GM23338 (cell line): ENCODE results near the gene RAD54L2. TPM values are rescaled to one million over a fixed set of nuclear protein-coding genes. Genes with fewer than 3 reads are reported as not detected.
"Not testable (repeated sequence)": the region's sequence is repeated elsewhere in the genome, so short reads cannot be mapped to it uniquely, and the experiment has no call there.

ENCODE experiments used
- ATAC-seq: fragments of 200-7000 bp; cut with Tn5 transposase; 3 replicates; pipeline ENCODE4 v1.9.1; 2020
- DNase-seq: peaks from one replicate; pipeline ENCODE4 v3.0.0-alpha.2; 2015; ENCODE audit warnings: low spot score
- H2AFZ ChIP-seq: fragments of 200-600 bp; sonication (generic); 2 replicates; pipeline ENCODE4 v1.8.0; 2016; ENCODE audit warnings: antibody characterized with exemption, mild to moderate bottlenecking, moderate library complexity
- H3F3A ChIP-seq: fragments of 200-600 bp; sonication (generic); replicated peaks from 2 replicates; pipeline ENCODE4 v1.8.0; 2017; ENCODE audit warnings: antibody characterized with exemption, mixed run types, low read depth
- H3K27ac ChIP-seq: fragments of 200-600 bp; sonication (generic); 2 replicates; pipeline ENCODE4 v1.6.1; 2016; ENCODE audit warnings: low read depth
- H3K27me3 ChIP-seq: fragments of 200-600 bp; sonication (generic); 2 replicates; pipeline ENCODE4 v1.8.0; 2016; ENCODE audit warnings: mild to moderate bottlenecking, mixed run types, moderate library complexity; ENCODE audit not compliant: insufficient read depth
- H3K36me3 ChIP-seq: fragments of 200-600 bp; sonication (generic); 2 replicates; pipeline ENCODE4 v1.8.0; 2016; ENCODE audit warnings: mild to moderate bottlenecking; ENCODE audit not compliant: insufficient read depth
- H3K4me1 ChIP-seq: fragments of 200-600 bp; sonication (generic); 2 replicates; pipeline ENCODE4 v1.8.0; 2016; ENCODE audit warnings: mild to moderate bottlenecking, moderate library complexity; ENCODE audit not compliant: insufficient read depth
- H3K4me2 ChIP-seq: fragments of 200-600 bp; sonication (generic); 2 replicates; pipeline ENCODE4 v1.7.1; 2017; ENCODE audit warnings: mixed run types
- H3K4me3 ChIP-seq: fragments of 200-600 bp; sonication (generic); 2 replicates; pipeline ENCODE4 v1.6.1; 2016; ENCODE audit warnings: mixed run types
- H3K79me2 ChIP-seq: fragments of 200-600 bp; sonication (generic); replicated peaks from 2 replicates; pipeline ENCODE4 v1.8.0; 2017; ENCODE audit warnings: mild to moderate bottlenecking; ENCODE audit not compliant: insufficient read depth
- H3K9me2 ChIP-seq: fragments of 200-600 bp; sonication (generic); 2 replicates; pipeline ENCODE4 v1.8.0; 2017; ENCODE audit not compliant: insufficient read depth
- H4K20me1 ChIP-seq: fragments of 200-600 bp; sonication (generic); replicated peaks from 2 replicates; pipeline ENCODE4 v1.8.0; 2017; ENCODE audit warnings: mild to moderate bottlenecking; ENCODE audit not compliant: insufficient read depth
- H3K27ac Mint-ChIP-seq: 2 replicates; pipeline ENCODE4 v1.8.0; 2020; ENCODE audit warnings: inconsistent platforms, mild to moderate bottlenecking, moderate library complexity, mixed read lengths
- H3K27me3 Mint-ChIP-seq: 3 replicates; pipeline ENCODE4 v1.8.0; 2022; ENCODE audit warnings: low read depth, mild to moderate bottlenecking, moderate library complexity, mixed read lengths, inconsistent platforms; ENCODE audit not compliant: insufficient read depth, poor library complexity
- H3K36me3 Mint-ChIP-seq: 3 replicates; pipeline ENCODE4 v1.8.0; 2021; ENCODE audit warnings: low read depth, mild to moderate bottlenecking, inconsistent platforms, moderate library complexity, mixed read lengths
- H3K4me1 Mint-ChIP-seq: 3 replicates; pipeline ENCODE4 v1.8.0; 2020; ENCODE audit warnings: mild to moderate bottlenecking, inconsistent platforms, mixed read lengths
- H3K4me3 Mint-ChIP-seq: 3 replicates; pipeline ENCODE4 v1.8.0; 2021; ENCODE audit warnings: moderate library complexity, mild to moderate bottlenecking, inconsistent platforms, mixed read lengths
- H3K9me3 Mint-ChIP-seq: 3 replicates; pipeline ENCODE4 v1.8.0; 2020; ENCODE audit warnings: moderate library complexity, mild to moderate bottlenecking, inconsistent platforms, mixed read lengths
- EZH2 ChIP-seq: fragments of 200-600 bp; sonication (generic); IDR thresholded peaks from one replicate; pipeline ENCODE4 v1.8.0; 2017; ENCODE audit warnings: antibody characterized with exemption, mild to moderate bottlenecking, low read depth; ENCODE audit not compliant: unreplicated experiment
- JUNB ChIP-seq: IDR thresholded peaks from one replicate; pipeline ENCODE4 v1.6.1; 2016; ENCODE audit warnings: antibody characterized with exemption; ENCODE audit not compliant: unreplicated experiment
- POLR2AphosphoS5 ChIP-seq: IDR thresholded peaks from 2 replicates; pipeline ENCODE4 v1.6.1; 2016; ENCODE audit warnings: antibody characterized with exemption, low read depth
- STAT1 ChIP-seq: IDR thresholded peaks from one replicate; pipeline ENCODE4 v1.6.1; 2016; ENCODE audit warnings: antibody characterized with exemption; ENCODE audit not compliant: unreplicated experiment
- ZNF114 ChIP-seq: fragments of 250-450 bp; sonication (Bioruptor Pico); IDR thresholded peaks from 2 replicates; pipeline ENCODE4 v1.5.0; 2020; ENCODE audit warnings: mild to moderate bottlenecking, moderate library complexity
- polyA plus RNA-seq: library from polyadenylated mRNA; unstranded; fragments of >200 nt; fragmentation: Nextera tagmentation; extraction: Ambion mirVana; gene quantifications from 2 replicates; pipeline ENCODE4 v1.2.1, GENCODE V29; 2016
- total RNA-seq: library from RNA; depleted of rRNA; stranded (reverse); fragments of >200 nt; shearing (Covaris generic); gene quantifications from 2 replicates; pipeline ENCODE4 v1.2.3, GENCODE V29; 2014
- TF ChIP-seq, protein P1 (sequence below): IDR thresholded peaks from 2 replicates; pipeline ENCODE4 v1.6.1; 2016; ENCODE audit warnings: antibody characterized with exemption
- TF ChIP-seq, protein P2 (sequence below), 2 experiments: fragments of 200-600 bp in 1 of 2; sonication (generic) in 1 of 2; conservative IDR thresholded peaks; 2 replicates each; pipeline versions ENCODE4 v1.5.1 to v1.6.1; 2016 to 2017; ENCODE audit warnings: antibody characterized with exemption in 2 of 2, low read depth in 2 of 2, mild to moderate bottlenecking in 2 of 2, moderate library complexity in 1 of 2

The RAD54L2 gene
- total and polyA plus RNA-seq, 2 experiments from 2014 or later, result 9.4 to 29.2 TPM

DNA sequence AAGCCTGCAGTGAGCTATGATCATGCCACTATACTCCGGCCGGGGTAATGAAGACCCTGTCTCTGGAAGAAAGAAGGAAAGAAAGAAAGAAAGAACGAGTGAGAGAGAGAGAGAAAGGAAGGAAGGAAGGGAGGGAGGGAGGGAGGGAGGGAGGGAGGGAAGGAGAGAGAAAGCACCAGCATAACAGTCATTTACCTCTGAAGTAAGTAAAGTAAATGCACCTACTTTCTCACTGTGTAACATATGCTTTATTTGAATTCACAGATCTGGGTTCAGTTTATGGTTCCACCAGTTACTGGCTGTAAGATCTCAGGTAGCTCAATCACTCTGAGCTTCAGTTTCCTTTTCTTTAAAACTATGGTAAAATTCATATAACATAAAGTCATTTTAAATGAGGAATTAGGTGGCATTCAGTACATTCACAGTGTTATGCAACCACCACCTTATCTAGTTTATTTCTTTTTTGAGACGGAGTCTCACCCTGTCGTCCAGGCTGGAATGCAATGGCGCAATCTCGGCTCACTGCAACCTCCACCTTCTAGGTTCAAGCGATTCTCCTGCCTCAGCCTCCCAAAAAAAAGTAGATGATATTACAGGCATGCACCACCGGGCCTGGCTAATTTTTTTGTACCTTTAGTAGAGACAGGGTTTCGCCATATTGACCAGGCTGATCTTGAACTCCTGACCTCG is 16.1 kb upstream of the RAD54L2 start:
- TF ChIP-seq JUNB, result no peak
- TF ChIP-seq, protein P1, sequence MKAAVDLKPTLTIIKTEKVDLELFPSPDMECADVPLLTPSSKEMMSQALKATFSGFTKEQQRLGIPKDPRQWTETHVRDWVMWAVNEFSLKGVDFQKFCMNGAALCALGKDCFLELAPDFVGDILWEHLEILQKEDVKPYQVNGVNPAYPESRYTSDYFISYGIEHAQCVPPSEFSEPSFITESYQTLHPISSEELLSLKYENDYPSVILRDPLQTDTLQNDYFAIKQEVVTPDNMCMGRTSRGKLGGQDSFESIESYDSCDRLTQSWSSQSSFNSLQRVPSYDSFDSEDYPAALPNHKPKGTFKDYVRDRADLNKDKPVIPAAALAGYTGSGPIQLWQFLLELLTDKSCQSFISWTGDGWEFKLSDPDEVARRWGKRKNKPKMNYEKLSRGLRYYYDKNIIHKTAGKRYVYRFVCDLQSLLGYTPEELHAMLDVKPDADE, result no peak
- TF ChIP-seq ZNF114 (CRISPR knock-in tag), result no peak
- TF ChIP-seq, protein P2, sequence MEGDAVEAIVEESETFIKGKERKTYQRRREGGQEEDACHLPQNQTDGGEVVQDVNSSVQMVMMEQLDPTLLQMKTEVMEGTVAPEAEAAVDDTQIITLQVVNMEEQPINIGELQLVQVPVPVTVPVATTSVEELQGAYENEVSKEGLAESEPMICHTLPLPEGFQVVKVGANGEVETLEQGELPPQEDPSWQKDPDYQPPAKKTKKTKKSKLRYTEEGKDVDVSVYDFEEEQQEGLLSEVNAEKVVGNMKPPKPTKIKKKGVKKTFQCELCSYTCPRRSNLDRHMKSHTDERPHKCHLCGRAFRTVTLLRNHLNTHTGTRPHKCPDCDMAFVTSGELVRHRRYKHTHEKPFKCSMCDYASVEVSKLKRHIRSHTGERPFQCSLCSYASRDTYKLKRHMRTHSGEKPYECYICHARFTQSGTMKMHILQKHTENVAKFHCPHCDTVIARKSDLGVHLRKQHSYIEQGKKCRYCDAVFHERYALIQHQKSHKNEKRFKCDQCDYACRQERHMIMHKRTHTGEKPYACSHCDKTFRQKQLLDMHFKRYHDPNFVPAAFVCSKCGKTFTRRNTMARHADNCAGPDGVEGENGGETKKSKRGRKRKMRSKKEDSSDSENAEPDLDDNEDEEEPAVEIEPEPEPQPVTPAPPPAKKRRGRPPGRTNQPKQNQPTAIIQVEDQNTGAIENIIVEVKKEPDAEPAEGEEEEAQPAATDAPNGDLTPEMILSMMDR (conservative IDR thresholded peaks at IDR 0.05; ENCODE audit: low read depth in 2 of 2), result no peak
- no peak for TF ChIP-seq POLR2AphosphoS5
- TF ChIP-seq EZH2, result no peak

DNA sequence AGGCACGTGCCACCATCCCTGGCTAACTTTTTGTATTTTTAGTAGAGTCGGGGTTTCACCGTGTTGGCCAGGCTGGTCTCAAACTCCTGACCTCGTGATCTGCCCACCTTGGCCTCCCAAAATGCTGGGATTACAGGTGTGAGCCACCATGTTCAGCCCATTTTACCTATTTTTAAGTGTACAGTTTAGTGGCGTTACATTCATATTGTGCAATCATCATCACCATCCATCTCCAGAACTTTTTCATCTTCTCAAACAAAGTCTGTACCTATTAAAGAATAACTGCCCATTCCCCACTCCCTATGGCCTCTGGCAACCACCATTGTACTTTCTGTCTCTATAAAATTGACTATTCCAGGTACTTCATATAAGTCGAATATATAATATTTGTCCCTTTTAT is 13.6 kb upstream of the RAD54L2 start:
- H3K4me2 ChIP-seq, H3K27ac ChIP-seq, H3K9me2 ChIP-seq, ATAC-seq, H3K4me3 Mint-ChIP-seq, H3K4me1 Mint-ChIP-seq, H4K20me1 ChIP-seq, H3K79me2 ChIP-seq, H3K36me3 ChIP-seq, H3K4me3 ChIP-seq, H3K27ac Mint-ChIP-seq, H3K27me3 ChIP-seq, H3K4me1 ChIP-seq, H3K27me3 Mint-ChIP-seq, DNase-seq, H2AFZ ChIP-seq, H3K9me3 Mint-ChIP-seq, H3K36me3 Mint-ChIP-seq, H3F3A ChIP-seq: not testable (repeated sequence)

More for the DNA sequence above, 16.1 kb upstream of the RAD54L2 start:
- no peak for DNase-seq
- Histone ChIP-seq H3K27ac (no peak overlapping the region), H3K27me3 (no peaks in the 10 kb centered on the region), H3K4me3 (no peak overlapping the region), H3K9me2 (no peaks in the 10 kb centered on the region), H3F3A (no peaks in the 10 kb centered on the region), H3K4me2 (no peak overlapping the region), H3K36me3 (no peaks in the 10 kb centered on the region), H3K79me2 (no peaks in the 10 kb centered on the region), H3K4me1 (no peaks in the 10 kb centered on the region), H2AFZ (no peak overlapping the region), H4K20me1 (no peaks in the 10 kb centered on the region)
- H3K27me3 Mint-ChIP-seq, result peaks cover 6% of the 10 kb centered on the region
- no peak for ATAC-seq
- H3K4me1 Mint-ChIP-seq, result no peaks in the 10 kb centered on the region
- H3K36me3 Mint-ChIP-seq, result no peaks in the 10 kb centered on the region
- H3K9me3 Mint-ChIP-seq, result no peaks in the 10 kb centered on the region
- no peak overlapping the region for H3K27ac Mint-ChIP-seq
- H3K4me3 Mint-ChIP-seq, result no peak overlapping the region

DNA sequence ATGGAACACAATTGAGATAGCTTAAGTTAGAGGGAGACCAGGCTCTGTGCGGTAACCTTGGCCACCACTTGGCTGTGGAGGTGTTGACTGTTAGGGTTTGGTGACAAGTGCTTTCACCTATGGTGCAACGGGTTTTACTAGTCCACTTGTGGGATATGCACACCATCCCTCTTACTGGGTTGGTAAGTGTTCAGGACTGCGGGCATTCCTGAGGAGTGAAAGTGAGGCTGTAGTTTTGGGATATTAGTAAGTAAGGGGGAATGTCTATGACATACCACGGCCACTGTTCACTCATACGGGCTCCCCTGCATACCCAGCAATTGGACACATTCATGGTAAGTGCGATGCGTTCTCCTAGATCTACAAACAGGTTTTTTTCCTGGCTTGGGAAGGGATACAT is 8.0 kb upstream of the RAD54L2 start:
- Histone ChIP-seq H3K27me3 (no peaks in the 10 kb centered on the region), H3F3A (no peaks in the 10 kb centered on the region), H3K4me3 (no peak overlapping the region), H3K4me1 (no peaks in the 10 kb centered on the region), H3K9me2 (no peaks in the 10 kb centered on the region), H4K20me1 (no peaks in the 10 kb centered on the region), H3K4me2 (no peak overlapping the region), H3K36me3 (no peaks in the 10 kb centered on the region), H3K27ac (no peak overlapping the region), H3K79me2 (no peaks in the 10 kb centered on the region), H2AFZ (no peak overlapping the region)
- Mint-ChIP-seq H3K4me1 (no peaks in the 10 kb centered on the region), H3K27me3 (peaks cover 2% of the 10 kb centered on the region), H3K4me3 (no peak overlapping the region), H3K27ac (no peak overlapping the region), H3K9me3 (no peaks in the 10 kb centered on the region; the same call in 1 of the 3 replicates), H3K36me3 (no peaks in the 10 kb centered on the region)
- no peak for ATAC-seq
- no peak for DNase-seq
- TF ChIP-seq, protein P1, result no peak
- no peak for TF ChIP-seq POLR2AphosphoS5
- TF ChIP-seq JUNB, result no peak
- no peak for TF ChIP-seq STAT1
- TF ChIP-seq, protein P2 (conservative IDR thresholded peaks at IDR 0.05; ENCODE audit: low read depth in 2 of 2), result no peak
